ENCODE data around the gene CRTAP. TPM values are rescaled to one million over a fixed set of nuclear protein-coding genes. Genes with fewer than 3 reads are reported as not detected.

The CRTAP gene
- total RNA-seq, 1 experiment from 2014 or later: 104 TPM

GRCh38 chr3:33130144-33130543 lies 16.3 kb downstream of the CRTAP start:
- Histone ChIP-seq H3K4me2 (ENCODE audit: low read length) (no peak overlapping the region), H3K9me2 (ENCODE audit: insufficient read depth) (no peaks in the 10 kb centered on the region), H4K20me1 (ENCODE audit: insufficient read depth) (no peaks in the 10 kb centered on the region), H3K9ac (ENCODE audit: low read length) (no peak overlapping the region), H3K4me1 (ENCODE audit: control insufficient read depth in 1 of 2, insufficient read depth in 2 of 2, low read length in 2 of 2) (no peaks in the 10 kb centered on the region), H3K27me3 (ENCODE audit: insufficient read depth, low read length) (no peaks in the 10 kb centered on the region), H3K79me2 (ENCODE audit: insufficient read depth, low read length) (no peaks in the 10 kb centered on the region), H2AFZ (ENCODE audit: low read depth, low read length, poor library complexity, severe bottlenecking) (no peak overlapping the region), H3K36me3 (ENCODE audit: control insufficient read depth in 1 of 2, insufficient read depth in 2 of 2, low read length in 2 of 2) (peaks cover 19 to 21% of the 10 kb centered on the region in 2 experiments; a peak in 3 of 4 replicates), H3K9me3 (ENCODE audit: control insufficient read depth in 1 of 2, insufficient read depth in 1 of 2, low read depth in 1 of 2, low read length in 2 of 2) (no peaks in the 10 kb centered on the region), H3K4me3 (replicated peaks in 1 of 2; ENCODE audit: low read depth in 1 of 2, low read length in 2 of 2) (no peak overlapping the region), H3K27ac (ENCODE audit: low read depth, low read length) (no peak overlapping the region)
- CTCF ChIA-PET: interaction anchor here (1.9 to 5.0 kb wide), 2 partner anchors 243 to 657 kb away, joined by 33 to 172 read pairs; no protein-coding TSS in a partner anchor
- TF ChIP-seq ZFX (IDR thresholded peaks at IDR 0.05) (no peak), REST (IDR thresholded peaks at IDR 0.05; ENCODE audit: low read depth) (no peak), CEBPB (IDR thresholded peaks at IDR 0.05; ENCODE audit: low read depth) (no peak), POLR2AphosphoS5 (IDR thresholded peaks at IDR 0.05; ENCODE audit: low read depth, low read length) (no peak), CTCF (IDR thresholded peaks at IDR 0.05 in 2 of 3, conservative IDR thresholded peaks at IDR 0.05 in 1 of 3; ENCODE audit: borderline replicate concordance in 1 of 3, insufficient read depth in 1 of 3, low read depth in 2 of 3, low read length in 2 of 3) (no peak), EGR1 (IDR thresholded peaks at IDR 0.05; ENCODE audit: low read depth) (no peak), SRF (IDR thresholded peaks at IDR 0.05; ENCODE audit: low read depth) (no peak), TCF7L2 (IDR thresholded peaks at IDR 0.05; ENCODE audit: borderline replicate concordance, extremely low read depth, insufficient read depth, insufficient read length) (no peak), EZH2phosphoT487 (IDR thresholded peaks at IDR 0.05; ENCODE audit: borderline replicate concordance) (no peak), MAX (IDR thresholded peaks at IDR 0.05) (no peak), FOSL1 (IDR thresholded peaks at IDR 0.05; ENCODE audit: low read depth) (no peak), SIN3A (IDR thresholded peaks at IDR 0.05; ENCODE audit: low read depth) (no peak), JUND (IDR thresholded peaks at IDR 0.05) (no peak), EZH2 (IDR thresholded peaks at IDR 0.05) (no peak), RAD21 (IDR thresholded peaks at IDR 0.05; ENCODE audit: low read depth) (no peak), SP1 (IDR thresholded peaks at IDR 0.05; ENCODE audit: low read depth) (no peak)
- RAD21 ChIA-PET (ENCODE audit: low non-redundant PET in 1 of 2, low total read pairs in 2 of 2, uncharacterized antibody in 2 of 2, unreplicated experiment in 2 of 2): interaction anchor here (0.7 to 2.6 kb wide), 3 partner anchors 106 to 341 kb away, joined by 3 to 38 read pairs (median 4); no protein-coding TSS in a partner anchor
- POLR2A ChIA-PET: no interaction called here
- intact Hi-C loops (cut with micrococcal nuclease): loop anchor here (5.0 kb wide), 1 partner anchor 122 kb away; no protein-coding TSS in a partner anchor
- DNase-seq (ENCODE audit: low read depth, low spot score) (no peak), ATAC-seq (no peak)
- no TSS peak for BruUV-seq (replicated peaks)
